GM19372 (cell line): ENCODE measurements around the gene TMCC1.
"Not testable (repeated sequence)": the region's sequence is repeated elsewhere in the genome, so short reads cannot be mapped to it uniquely, and the experiment has no call there.

Experiments
- ATAC-seq: cut with Tn5 transposase; IDR thresholded peaks from one replicate; pipeline ENCODE4 v1.9.1; 2021; ENCODE audit warnings: mild to moderate bottlenecking, low read depth, moderate library complexity; ENCODE audit not compliant: unreplicated experiment

Gene TMCC1

GRCh38 chr3:129735638-129736037, 157.9 kb downstream of the TMCC1 start:
- ATAC-seq: no peak

DNA sequence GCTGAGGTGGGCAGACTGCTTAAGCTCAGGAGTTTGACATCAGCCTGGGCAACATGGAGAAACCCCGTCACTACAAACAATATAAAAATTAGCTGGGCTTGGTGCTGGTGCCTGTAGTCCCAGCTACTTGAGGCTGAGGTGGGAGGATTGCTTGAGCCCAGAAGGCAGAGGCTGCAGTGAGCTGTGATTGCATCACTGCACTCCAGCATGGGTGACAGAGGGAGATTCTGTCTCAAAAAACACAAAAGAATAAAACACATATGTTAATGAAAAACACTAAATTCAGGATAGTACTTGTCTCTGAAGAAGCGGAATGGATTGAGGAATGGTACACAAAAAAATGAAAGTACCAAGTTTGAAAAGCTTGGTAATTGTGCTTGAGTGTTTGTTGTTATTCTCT, 159.1 kb downstream of the TMCC1 start:
- no peak for ATAC-seq

- no peak for ATAC-seq
These were observed 161.2 kb downstream of the TMCC1 start for GRCh38 chr3:129732200-129732876.

DNA sequence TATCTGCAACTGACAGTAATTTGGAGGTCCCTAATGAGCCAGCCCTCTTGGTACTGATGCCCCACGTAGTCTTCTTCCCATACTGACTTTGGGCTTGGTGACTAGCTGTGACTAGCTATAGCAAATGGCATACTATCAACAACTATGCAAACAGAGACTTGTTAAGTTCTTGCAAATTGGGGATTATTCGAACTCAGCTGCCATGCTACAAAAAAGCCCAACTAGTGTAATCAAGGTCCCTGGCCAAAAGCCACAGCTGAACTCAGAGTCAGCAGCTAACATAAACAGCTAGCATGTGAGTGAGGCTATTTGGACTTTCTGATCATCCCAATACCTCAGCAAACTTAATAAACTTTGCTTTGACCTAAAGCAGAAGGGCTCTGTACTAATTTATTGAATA, 165.8 kb downstream of the TMCC1 start:
- ATAC-seq: no peak

- ATAC-seq: no peak
These were observed 169.8 kb downstream of the TMCC1 start for GRCh38 chr3:129723558-129724324.

GRCh38 chr3:129722527-129722926, 171.0 kb downstream of the TMCC1 start:
- no peak for ATAC-seq

GRCh38 chr3:129718201-129718600, 175.3 kb downstream of the TMCC1 start:
- no peak for ATAC-seq

DNA sequence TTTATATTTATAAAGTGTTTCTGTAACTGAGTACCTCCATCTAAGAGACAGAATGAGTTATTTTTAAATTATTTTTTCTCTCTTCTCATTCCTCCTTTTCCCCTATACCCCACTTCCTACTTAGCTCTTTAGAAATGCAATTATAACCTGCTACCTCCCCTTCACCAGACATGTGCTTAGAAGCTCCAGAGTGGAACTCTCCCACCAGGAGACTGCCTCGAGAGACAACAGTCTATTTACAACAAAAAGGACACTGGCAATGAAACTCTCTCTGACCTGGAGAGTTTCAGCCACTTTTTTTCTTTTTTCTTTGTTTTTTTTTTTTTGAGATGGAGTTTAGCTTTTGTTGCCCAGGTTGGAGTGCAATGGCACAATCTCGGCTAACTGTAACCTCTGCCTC, 177.7 kb downstream of the TMCC1 start:
- ATAC-seq: no peak

- ATAC-seq: no peak
These were observed 185.1 kb downstream of the TMCC1 start for GRCh38 chr3:129708328-129708861.

DNA sequence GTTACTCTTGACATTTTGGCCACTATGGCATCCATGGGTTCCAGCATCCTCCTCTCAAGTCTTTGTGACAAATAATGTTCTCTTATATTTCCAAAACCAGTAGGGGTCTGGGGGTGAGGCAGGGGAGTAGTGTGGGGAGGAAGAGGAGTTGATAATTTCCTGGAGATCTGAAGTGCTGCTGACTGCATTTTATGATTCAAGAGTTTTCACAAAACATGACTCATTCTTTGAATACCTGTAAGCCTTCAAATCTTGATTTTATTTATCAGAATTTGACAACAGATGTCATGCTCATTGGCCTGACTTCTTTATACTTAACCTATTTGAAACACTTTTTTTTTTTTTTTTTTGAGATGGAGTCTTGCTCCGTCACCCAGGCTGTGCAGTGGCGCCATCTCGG, 188.2 kb downstream of the TMCC1 start:
- ATAC-seq: no peak

GRCh38 chr3:129703913-129704312, 189.6 kb downstream of the TMCC1 start:
- ATAC-seq: no peak

DNA sequence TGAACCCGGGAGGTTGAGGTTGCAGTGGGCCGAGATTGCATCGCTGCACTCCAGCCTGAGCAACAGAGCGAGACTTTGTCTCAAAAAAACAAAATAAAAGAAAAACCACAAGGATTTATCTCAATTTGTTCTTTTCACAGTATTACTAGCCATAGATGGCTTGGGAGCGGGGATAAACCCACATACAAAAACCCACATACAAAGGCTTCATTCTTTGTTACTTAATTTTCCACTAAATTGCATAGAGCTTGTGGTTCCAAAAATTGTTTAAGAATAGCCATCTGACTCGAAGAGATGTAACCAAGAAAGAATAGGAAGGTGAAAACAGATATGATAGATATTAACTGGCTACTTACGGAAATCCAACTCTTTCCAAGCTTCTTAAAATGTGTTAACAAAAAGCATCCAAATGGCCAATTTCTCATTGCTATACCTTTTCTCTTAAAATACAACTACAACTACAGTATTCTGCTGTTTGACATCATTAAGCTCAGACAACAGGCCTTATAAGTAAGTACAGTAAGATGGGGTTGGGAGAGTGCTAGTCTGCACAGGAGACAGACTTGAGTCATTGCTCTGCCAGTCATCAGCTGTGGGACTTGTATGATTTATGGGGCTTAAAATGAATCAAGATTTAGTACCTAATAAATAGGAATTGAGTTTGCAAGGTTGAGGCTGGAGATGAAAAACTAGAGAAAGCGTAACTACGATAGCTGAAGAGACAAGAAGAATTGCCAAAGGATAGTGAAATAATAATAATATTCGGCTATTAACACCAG, 190.4 kb downstream of the TMCC1 start:
- no peak for ATAC-seq

DNA sequence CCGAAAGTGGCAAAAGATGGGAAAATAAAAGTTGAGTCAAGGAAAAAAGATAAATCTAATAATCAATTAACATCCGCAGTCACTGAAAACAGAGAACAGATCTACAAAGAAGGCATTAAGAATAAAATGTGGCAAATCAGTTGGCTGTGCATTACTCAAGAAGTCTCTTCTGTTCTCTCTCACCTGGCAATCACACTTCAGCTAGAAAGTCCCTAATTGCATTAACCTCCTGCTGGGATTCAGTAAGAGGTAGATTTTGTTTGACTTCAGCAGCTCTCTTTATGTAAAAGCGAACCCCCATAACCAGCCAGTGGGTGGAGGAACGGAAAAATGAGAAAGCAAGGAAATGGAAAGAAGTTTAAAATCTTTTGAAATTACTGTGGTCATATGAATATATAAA, 192.3 kb downstream of the TMCC1 start:
- ATAC-seq: no peak

DNA sequence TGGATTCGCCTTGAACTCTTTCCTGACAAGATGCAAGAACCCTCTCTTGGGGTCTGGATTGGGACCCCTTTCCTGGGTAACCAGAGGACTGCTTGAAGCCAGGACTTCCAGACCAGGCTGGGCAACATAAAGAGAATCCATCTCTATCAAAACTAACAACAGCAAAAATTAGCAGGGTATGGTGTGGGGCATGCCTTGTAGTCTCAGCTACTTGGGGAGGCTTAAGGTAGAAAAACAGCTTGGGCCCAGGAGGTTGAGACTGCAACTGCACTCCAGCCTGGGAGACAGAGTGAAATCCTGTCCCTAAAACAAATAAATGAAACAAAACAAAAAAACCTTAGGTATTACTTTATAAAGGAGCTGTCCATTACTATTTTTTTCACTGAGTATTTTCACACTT, 193.9 kb downstream of the TMCC1 start:
- ATAC-seq: no peak

DNA sequence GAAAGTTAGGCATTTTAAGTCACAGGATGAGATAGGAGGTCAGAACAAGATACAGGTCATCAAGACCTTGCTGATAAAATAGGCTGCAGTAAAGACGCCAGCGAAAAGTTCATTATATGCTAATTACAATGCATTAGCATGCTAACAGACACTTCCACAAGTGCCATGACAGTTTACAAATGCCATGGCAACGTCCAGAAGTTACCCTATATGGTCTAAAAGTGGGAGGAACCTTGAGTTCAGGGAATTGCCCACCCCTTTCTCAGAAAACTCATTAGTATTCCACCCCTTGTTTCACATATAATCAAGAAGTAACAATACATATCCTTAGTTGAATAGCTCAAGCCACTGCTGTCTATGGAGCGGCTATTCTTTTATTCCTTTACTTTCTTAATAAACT, 194.3 kb downstream of the TMCC1 start:
- ATAC-seq: no peak

- no peak for ATAC-seq
These were observed 196.1 kb downstream of the TMCC1 start for GRCh38 chr3:129697229-129697969.

GRCh38 chr3:129696430-129696829, 197.1 kb downstream of the TMCC1 start:
- ATAC-seq: not testable (repeated sequence)

DNA sequence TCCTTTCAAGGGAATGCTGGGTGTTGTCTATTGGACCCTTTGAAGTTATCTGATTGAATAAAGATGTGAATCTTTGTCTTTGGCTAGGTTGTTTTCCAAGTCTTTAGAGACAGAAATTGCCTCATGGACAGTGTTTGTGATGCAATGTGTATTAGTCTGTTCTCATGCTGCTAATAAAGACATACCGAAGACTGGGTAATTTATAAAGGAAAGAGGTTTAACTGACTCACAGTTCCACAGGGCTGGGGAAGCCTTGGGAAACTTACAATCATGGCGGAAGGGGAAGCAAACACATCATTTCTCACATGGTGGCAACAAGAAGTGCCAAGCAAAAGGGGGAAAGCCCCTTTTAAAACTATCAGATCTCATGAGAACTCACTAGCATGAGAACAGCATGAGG, 198.3 kb downstream of the TMCC1 start:
- ATAC-seq: no peak

- ATAC-seq: no peak
These were observed 199.3 kb downstream of the TMCC1 start for GRCh38 chr3:129694228-129694627.

GRCh38 chr3:129692743-129693142, 200.8 kb downstream of the TMCC1 start:
- ATAC-seq: no peak
